Fibroblast of lung (primary cell): Measurements from ENCODE around the gene MRPL33. TPM values are rescaled to one million over a fixed set of nuclear protein-coding genes. Genes with fewer than 3 reads are reported as not detected.

Experiments
- DNase-seq, 2 donors: peaks; one replicate each; pipeline versions ENCODE4 v3.0.0 to v3.0.0-alpha.2; 2010; ENCODE audit warnings: low read depth in 2 of 2
- H2AFZ ChIP-seq: 2 replicates; pipeline ENCODE4 v1.5.1; 2012; ENCODE audit warnings: low read length, control low read depth, inconsistent platforms
- H3K27ac ChIP-seq: 2 replicates; pipeline ENCODE4 v1.5.1; 2011; ENCODE audit warnings: low read length, control low read depth; ENCODE audit not compliant: insufficient read depth
- H3K27me3 ChIP-seq: 2 replicates; pipeline ENCODE4 v1.5.1; 2011; ENCODE audit warnings: mild to moderate bottlenecking, low read length; ENCODE audit not compliant: control insufficient read depth, insufficient read depth
- H3K36me3 ChIP-seq: 2 replicates; pipeline ENCODE4 v1.5.1; 2011; ENCODE audit warnings: low read length; ENCODE audit not compliant: control insufficient read depth, insufficient read depth
- H3K4me1 ChIP-seq: 2 replicates; pipeline ENCODE4 v1.5.1; 2011; ENCODE audit warnings: low read length; ENCODE audit not compliant: control insufficient read depth, insufficient read depth; ENCODE audit errors: extremely low read depth
- H3K4me2 ChIP-seq: 2 replicates; pipeline ENCODE4 v1.5.1; 2011; ENCODE audit warnings: low read length, control low read depth; ENCODE audit not compliant: insufficient read depth; ENCODE audit errors: extremely low read depth
- H3K4me3 ChIP-seq, 4 experiments: fragments of 200-600 bp in 1 of 4; sonication (generic) in 1 of 4; replicated peaks in 1 of 4; 2 replicates each; pipeline ENCODE4 v1.5.1; 2011 to 2016; ENCODE audit warnings: low read length in 4 of 4, low read depth in 3 of 4, mild to moderate bottlenecking in 3 of 4, control low read depth in 2 of 4, inconsistent platforms in 1 of 4, mixed read lengths in 1 of 4; ENCODE audit not compliant: insufficient read depth in 1 of 4; ENCODE audit errors: control extremely low read depth in 1 of 4
- H3K79me2 ChIP-seq: 2 replicates; pipeline ENCODE4 v1.5.1; 2012; ENCODE audit warnings: mild to moderate bottlenecking, low read length, inconsistent platforms; ENCODE audit not compliant: control insufficient read depth, insufficient read depth
- H3K9ac ChIP-seq: 2 replicates; pipeline ENCODE4 v1.5.1; 2011; ENCODE audit warnings: mild to moderate bottlenecking, low read length, control low read depth; ENCODE audit not compliant: insufficient read depth
- H3K9me3 ChIP-seq: 2 replicates; pipeline ENCODE4 v1.5.1; 2012; ENCODE audit warnings: low read depth, low read length; ENCODE audit not compliant: control insufficient read depth, insufficient read depth
- H4K20me1 ChIP-seq: 2 replicates; pipeline ENCODE4 v1.5.1; 2011; ENCODE audit warnings: low read length; ENCODE audit not compliant: control insufficient read depth, insufficient read depth; ENCODE audit errors: extremely low read depth
- EZH2 ChIP-seq: IDR thresholded peaks from 2 replicates; pipeline ENCODE4 v1.5.1; 2012; ENCODE audit warnings: low read length, control low read depth, mild to moderate bottlenecking; ENCODE audit errors: missing control alignments
- polyA plus RNA-seq, 2 donors: library from polyadenylated mRNA; depleted of rRNA in 1 of 2; stranded (reverse) in 1 of 2; unstranded in 1 of 2; fragments of >200 nt; gene quantifications; 2 replicates each; pipeline ENCODE4 v1.2.1, GENCODE V29; 2011 to 2012; ENCODE audit warnings: missing spikeins in 1 of 2
- total RNA-seq: library from RNA; depleted of rRNA; stranded (reverse); fragments of >200 nt; gene quantifications from 2 replicates; pipeline ENCODE4 v1.2.1, GENCODE V29; 2014
- TF ChIP-seq, protein P1 (sequence below), 2 donors: IDR thresholded peaks in 1 of 2; conservative IDR thresholded peaks in 1 of 2; 1 replicate in 1 of 2; 2 replicates in 1 of 2; pipeline ENCODE4 v1.5.1; 2011 to 2012; ENCODE audit warnings: low read length in 2 of 2, control low read depth in 1 of 2, inconsistent platforms in 1 of 2, low read depth in 1 of 2, mild to moderate bottlenecking in 1 of 2

MRPL33 gene
- total and polyA plus RNA-seq, 2 donors (not counting 1 experiment from before 2014, with no cell fraction given): 85.9 to 178 TPM

DNA sequence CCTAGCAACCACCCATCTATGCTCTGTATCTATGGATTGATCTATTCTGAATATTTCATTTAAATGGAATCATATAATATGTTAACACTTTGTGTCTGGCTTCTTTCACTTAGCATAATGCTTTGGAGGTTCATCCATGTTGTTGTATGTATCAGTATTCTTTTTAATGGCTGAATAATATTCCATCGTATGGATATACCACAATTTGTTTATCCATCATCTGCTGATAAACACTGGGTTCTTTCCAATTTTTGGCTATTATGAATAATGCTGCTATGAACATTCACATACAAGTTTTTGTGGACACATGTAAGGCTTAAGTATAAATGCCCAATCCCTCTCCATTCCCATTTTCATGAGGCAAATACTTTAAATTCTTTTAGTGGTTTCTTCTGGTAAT, 52.9 kb downstream of the MRPL33 start:
- no peak for DNase-seq
- Histone ChIP-seq H3K4me3 (no peak overlapping the region), H4K20me1 (no peaks in the 10 kb centered on the region), H2AFZ (no peak overlapping the region), H3K9me3 (no peaks in the 10 kb centered on the region), H3K4me1 (no peaks in the 10 kb centered on the region), H3K27me3 (no peaks in the 10 kb centered on the region), H3K4me2 (no peak overlapping the region), H3K27ac (no peak overlapping the region), H3K79me2 (no peaks in the 10 kb centered on the region), H3K36me3 (no peaks in the 10 kb centered on the region), H3K9ac (no peak overlapping the region)
- TF ChIP-seq, protein P1, sequence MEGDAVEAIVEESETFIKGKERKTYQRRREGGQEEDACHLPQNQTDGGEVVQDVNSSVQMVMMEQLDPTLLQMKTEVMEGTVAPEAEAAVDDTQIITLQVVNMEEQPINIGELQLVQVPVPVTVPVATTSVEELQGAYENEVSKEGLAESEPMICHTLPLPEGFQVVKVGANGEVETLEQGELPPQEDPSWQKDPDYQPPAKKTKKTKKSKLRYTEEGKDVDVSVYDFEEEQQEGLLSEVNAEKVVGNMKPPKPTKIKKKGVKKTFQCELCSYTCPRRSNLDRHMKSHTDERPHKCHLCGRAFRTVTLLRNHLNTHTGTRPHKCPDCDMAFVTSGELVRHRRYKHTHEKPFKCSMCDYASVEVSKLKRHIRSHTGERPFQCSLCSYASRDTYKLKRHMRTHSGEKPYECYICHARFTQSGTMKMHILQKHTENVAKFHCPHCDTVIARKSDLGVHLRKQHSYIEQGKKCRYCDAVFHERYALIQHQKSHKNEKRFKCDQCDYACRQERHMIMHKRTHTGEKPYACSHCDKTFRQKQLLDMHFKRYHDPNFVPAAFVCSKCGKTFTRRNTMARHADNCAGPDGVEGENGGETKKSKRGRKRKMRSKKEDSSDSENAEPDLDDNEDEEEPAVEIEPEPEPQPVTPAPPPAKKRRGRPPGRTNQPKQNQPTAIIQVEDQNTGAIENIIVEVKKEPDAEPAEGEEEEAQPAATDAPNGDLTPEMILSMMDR (conservative IDR thresholded peaks at IDR 0.05 in 1 of 2, IDR thresholded peaks at IDR 0.05 in 1 of 2; ENCODE audit: low read depth in 1 of 2, low read length in 2 of 2): no peak
- no peak for TF ChIP-seq EZH2

- H3K9me3 ChIP-seq: no peaks in the 10 kb centered on the region
- no peak overlapping the region for H3K4me2 ChIP-seq
- H4K20me1 ChIP-seq: no peaks in the 10 kb centered on the region
- no peak overlapping the region for H2AFZ ChIP-seq
- H3K36me3 ChIP-seq: no peaks in the 10 kb centered on the region
- no peak overlapping the region for H3K27ac ChIP-seq
- no peaks in the 10 kb centered on the region for H3K79me2 ChIP-seq
- no peak overlapping the region for H3K4me3 ChIP-seq
- TF ChIP-seq, protein P1 (conservative IDR thresholded peaks at IDR 0.05 in 1 of 2, IDR thresholded peaks at IDR 0.05 in 1 of 2; ENCODE audit: low read depth in 1 of 2, low read length in 2 of 2): no peak
- no peak for TF ChIP-seq EZH2
- no peak overlapping the region for H3K9ac ChIP-seq
- no peaks in the 10 kb centered on the region for H3K27me3 ChIP-seq
- H3K4me1 ChIP-seq: no peaks in the 10 kb centered on the region
- no peak for DNase-seq
Observed at GRCh38 chr2:27828305-27828704, 56.8 kb downstream of the MRPL33 start.

Other genes with a start within 250 kb of the MRPL33 start
- 16.4 and 23.6 TPM in 2 replicates for gene ZNF512, start 188.7 kb upstream of the MRPL33 start, total RNA-seq
- 31.3 and 36.6 TPM in 2 replicates for gene ZNF512, start 188.7 kb upstream of the MRPL33 start, polyA plus RNA-seq
- gene CCDC121, start 142.7 kb upstream of the MRPL33 start, total RNA-seq: 1.8 and 2.0 TPM in 2 replicates
- 1.4 and 1.5 TPM in 2 replicates for gene CCDC121, start 142.7 kb upstream of the MRPL33 start, polyA plus RNA-seq
- 29.5 and 34.5 TPM in 2 replicates for gene GPN1, start 142.7 kb upstream of the MRPL33 start, total RNA-seq
- gene GPN1, start 142.7 kb upstream of the MRPL33 start, polyA plus RNA-seq: 60.9 and 65.1 TPM in 2 replicates
- gene SUPT7L, start 108.1 kb upstream of the MRPL33 start, total RNA-seq: 18.5 and 27.2 TPM in 2 replicates
- gene SUPT7L, start 108.1 kb upstream of the MRPL33 start, polyA plus RNA-seq: 28.5 and 29.9 TPM in 2 replicates
- gene SLC4A1AP, start 107.8 kb upstream of the MRPL33 start, total RNA-seq: 25.2 and 28.4 TPM in 2 replicates
- gene SLC4A1AP, start 107.8 kb upstream of the MRPL33 start, polyA plus RNA-seq: 15.2 and 17.7 TPM in 2 replicates
- 1.3 and 2.6 TPM in 2 replicates for gene RBKS, start 118.7 kb downstream of the MRPL33 start, total RNA-seq
- gene RBKS, start 118.7 kb downstream of the MRPL33 start, polyA plus RNA-seq: 1.3 and 1.6 TPM in 2 replicates
- gene BABAM2, start 119.0 kb downstream of the MRPL33 start, total RNA-seq: 14.4 and 25.6 TPM in 2 replicates
- gene BABAM2, start 119.0 kb downstream of the MRPL33 start, polyA plus RNA-seq: 31.2 and 33.4 TPM in 2 replicates